ENCODE measurements around the gene SCNN1B.

Gene SCNN1B

GRCh38 chr16:23321206-23321875 lies 19.2 kb downstream of the SCNN1B start:
- DNase-seq: no peak

- no peak for DNase-seq
Observed at GRCh38 chr16:23323224-23324030, 21.3 kb downstream of the SCNN1B start.

DNA sequence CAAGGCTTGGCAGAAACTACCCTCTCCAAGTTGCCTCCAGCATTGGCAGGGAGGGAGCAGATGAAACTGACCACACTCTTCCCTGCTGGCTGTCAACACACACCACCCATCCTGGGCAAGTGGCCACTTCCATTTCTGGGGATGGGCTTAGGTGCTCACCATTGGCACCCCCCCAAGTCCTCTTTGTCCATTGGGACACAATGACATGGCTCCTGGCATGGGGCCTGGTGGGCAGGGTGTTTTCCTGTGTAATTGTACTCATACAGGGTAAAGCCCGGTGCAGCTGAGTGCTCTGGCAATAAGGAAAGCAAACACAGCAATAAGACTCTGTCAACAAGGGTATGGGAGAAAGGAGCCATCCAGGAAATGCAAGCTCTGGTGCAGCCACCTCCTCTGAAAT lies 22.6 kb downstream of the SCNN1B start:
- no peak for DNase-seq

- DNase-seq: no peak
Observed at GRCh38 chr16:23327836-23328235, 25.7 kb downstream of the SCNN1B start.

DNA sequence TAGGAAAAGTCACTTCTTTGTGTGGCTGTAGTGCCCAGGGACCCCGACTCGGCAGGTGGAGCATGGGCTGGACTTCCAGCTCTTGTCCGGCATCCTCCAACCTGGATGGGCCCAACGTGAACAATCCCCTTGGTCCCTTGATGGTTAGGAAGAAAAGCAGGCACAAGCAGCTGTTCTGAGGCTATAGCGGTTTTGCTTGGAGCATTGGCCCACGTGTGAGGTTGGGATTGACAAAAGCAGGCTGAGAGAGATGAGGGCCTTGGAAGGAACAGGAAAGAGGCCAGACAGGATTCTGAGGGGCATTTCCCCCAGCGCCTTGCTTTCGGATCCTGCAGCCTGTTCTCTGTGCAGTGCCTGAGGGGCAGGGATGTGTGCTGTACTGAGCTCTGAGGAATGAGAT lies 28.1 kb downstream of the SCNN1B start:
- DNase-seq: no peak

- no peak for DNase-seq
Observed at GRCh38 chr16:23330583-23331249, 28.6 kb downstream of the SCNN1B start.

GRCh38 chr16:23333034-23333579 lies 31.0 kb downstream of the SCNN1B start:
- no peak for DNase-seq

DNA sequence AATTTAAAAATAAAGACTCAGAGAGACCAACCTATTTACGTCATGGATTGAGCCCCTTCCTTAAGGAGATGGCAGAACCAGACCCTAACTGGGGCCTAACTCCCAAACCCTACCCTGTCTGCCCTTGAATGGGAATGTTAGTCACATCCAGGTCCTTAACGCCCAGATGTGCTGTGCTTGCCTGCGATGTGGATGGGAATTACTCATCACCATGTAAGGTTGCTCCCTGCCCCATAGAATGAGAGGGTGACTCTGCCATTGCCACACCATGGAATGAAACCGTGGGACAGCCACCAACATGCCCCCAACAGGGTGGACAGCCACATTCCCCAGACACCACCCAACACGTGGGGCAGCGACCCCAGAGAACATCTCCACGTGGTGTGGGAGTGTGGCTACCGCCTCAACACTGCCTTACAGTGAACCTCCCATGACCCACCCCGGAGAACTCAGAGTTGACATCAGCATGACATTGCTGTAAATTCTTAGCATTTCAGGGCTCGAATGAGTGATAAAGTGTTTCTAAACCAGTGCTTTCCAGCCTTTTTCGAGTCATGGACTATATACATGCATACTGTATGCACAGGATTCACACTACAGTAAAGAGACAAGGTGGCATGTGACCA lies 31.8 kb downstream of the SCNN1B start:
- DNase-seq: no peak

GRCh38 chr16:23334457-23334853 lies 32.4 kb downstream of the SCNN1B start:
- DNase-seq: no peak

DNA sequence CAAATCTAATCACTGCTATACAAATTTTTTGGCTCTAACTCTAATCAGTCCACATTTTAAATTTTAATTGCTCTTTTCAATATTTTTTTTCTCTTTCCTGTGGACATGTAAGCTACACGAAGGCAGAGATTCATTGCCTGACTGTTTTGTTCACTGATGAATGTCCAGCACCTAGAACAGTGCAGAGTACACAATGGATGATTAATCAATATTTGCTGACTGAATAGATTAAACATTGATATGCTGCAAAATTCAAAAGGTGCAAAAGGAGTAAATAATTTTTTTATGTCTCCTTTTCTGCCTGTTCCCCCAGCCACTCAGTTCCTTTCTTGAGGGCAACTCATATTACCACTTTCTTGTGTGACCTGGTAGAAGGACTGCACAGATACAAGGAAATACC lies 32.8 kb downstream of the SCNN1B start:
- DNase-seq: no peak

GRCh38 chr16:23337836-23338550 lies 35.9 kb downstream of the SCNN1B start:
- DNase-seq: no peak

- no peak for DNase-seq
Observed at GRCh38 chr16:23339787-23340186, 37.7 kb downstream of the SCNN1B start.

- no peak for DNase-seq
Observed at GRCh38 chr16:23342083-23342640, 40.1 kb downstream of the SCNN1B start.

DNA sequence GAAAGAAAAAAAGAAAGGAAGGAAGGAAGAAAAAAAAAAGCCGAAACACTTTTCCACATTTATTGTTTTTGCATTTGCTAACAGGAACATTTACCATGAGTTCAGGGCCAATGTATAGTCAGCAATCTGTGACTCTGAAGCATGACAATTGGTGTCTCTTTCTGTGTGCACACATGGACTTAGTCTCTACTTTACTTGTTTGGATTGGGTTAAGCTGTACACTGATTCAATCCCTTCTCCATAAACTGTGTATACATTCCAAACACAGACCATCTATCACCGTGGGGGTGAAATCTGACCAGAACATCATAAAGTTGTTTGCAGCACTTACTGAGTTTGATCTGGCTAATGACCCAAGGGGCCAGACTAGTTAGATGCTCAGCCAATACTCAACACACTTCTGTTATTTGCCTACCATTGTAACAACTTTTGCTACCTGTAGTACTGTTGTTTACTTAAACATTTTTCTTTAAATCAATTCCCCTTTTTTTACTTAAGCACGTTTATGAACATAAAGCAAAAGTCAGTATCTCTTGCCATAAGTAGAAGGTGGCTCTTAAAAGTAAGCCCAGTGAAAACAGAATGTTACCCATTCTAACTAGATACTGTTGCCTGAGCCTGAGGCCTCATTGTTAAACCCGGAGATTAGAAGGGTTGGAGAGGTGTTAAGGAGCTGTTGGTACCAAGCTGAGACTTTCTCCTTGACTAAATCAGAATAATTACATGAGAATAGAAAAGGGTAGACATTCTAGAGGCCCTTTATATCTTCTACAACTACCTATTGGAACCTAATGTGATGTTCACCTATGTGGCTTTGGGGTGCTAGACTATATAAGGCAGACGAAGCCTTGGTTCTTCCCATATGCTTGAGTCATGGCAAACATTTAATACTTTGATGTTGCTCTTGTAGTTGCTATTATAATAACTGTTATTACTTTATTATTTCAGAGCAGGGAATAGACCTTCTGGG lies 41.8 kb downstream of the SCNN1B start:
- DNase-seq: no peak

DNA sequence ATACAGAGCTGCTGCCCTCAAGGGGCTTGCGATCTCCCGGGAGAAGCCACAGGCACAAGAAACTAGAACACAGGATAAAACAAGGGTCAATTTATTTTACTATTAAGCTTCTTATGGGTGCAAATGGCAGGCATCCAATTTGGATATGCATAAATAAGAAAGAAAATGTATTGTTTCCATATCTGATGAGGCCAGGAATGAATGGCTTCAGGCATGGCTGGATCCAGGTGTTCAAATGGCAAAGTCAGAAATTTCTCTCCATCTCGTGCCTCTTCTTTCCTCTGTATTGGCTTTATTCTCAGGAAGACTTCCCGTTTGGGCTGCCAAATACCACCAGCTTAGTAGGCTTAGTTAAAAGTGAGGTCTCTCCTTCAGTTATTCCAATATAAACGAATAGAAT lies 43.1 kb downstream of the SCNN1B start:
- no peak for DNase-seq

DNA sequence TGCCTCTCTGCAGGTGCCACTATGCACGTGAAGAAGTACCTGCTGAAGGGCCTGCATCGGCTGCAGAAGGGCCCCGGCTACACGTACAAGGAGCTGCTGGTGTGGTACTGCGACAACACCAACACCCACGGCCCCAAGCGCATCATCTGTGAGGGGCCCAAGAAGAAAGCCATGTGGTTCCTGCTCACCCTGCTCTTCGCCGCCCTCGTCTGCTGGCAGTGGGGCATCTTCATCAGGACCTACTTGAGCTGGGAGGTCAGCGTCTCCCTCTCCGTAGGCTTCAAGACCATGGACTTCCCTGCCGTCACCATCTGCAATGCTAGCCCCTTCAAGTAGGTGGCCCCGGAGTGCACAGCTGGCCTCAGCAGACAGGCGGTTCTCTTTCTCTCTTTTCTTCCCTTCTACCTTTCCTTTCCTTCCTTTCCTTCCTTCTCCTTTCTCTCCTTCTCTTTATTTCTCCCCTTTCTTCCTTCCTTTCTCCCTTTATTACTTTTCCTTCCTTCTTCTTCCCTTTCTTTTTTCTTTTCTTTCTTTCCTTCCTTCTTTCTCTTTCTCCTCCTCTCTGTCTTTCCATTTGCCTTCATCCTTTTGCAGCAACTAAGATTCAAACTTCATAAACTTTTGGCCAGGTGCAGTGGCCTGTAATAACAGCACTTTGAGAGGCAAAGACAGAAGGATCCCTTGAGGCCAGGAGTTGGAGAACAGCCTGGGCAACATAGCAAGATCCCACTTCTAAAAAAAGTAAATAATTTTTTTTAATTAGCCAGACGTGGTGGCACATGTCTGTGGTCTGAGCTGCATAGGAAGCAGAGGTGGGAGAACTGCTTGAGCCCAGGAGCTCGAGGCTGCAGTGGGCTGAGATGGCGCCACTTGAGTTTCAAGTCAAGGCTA lies 46.7 kb downstream of the SCNN1B start:
- DNase-seq: no peak

DNA sequence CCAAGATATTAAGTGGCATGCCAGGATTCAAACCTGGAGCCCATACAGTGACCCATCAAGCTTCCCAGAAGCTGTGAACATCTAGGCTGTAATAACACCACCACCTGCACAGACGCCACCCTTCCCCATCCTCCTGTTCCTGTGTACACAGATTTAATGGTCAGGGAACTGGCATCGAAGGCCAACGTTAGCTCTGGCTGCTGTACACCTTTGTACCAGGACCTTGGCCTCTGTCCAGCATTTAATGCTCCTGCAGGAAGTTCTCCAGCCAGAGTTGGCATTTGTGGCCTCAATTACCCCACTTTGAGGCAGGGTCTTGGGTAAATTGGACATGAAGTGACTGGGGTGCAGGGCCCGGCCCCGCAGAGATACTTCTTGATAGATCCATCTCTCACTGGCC lies 49.3 kb downstream of the SCNN1B start:
- DNase-seq: no peak

DNA sequence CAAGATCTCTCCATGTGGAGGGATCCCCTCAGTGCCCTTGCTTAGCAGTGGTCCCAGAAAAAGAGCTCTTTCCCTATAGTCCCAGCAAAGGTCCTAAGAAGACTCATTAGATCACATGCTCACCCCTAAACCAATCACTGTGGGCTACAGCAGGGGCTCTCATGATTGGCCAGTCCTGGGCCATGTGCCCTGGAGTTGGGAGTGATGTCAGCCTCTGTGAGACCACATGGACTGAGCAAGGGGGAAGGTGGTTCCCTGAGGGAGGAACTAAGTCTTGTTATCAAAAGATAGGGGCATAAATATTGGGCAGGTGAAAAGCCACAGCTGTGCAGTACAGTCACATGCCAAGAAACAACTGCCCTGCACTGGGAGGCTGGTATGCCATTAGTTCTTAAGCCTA lies 51.3 kb downstream of the SCNN1B start:
- no peak for DNase-seq

GRCh38 chr16:23354246-23354645 lies 52.1 kb downstream of the SCNN1B start:
- DNase-seq: no peak

DNA sequence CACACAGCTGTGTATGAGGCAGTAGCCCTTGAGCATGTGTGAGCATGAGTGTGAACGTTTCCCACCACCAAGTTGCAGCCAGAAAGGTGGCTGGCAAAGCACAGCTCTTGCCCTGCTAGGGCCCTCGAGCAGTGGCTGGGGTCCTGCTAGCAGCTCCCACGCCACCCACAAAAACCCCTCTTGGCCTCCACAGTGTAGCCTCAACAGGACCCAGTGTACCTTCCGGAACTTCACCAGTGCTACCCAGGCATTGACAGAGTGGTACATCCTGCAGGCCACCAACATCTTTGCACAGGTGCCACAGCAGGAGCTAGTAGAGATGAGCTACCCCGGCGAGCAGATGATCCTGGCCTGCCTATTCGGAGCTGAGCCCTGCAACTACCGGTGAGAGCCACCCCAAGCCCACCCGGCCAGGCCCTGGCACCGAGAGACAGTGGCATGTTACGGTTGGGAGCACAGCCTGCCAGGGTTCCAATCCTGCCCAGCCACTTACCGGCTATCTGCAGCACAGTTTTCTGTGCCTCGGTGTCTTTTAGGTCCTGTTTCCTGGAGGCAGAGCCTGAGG lies 53.1 kb downstream of the SCNN1B start:
- DNase-seq: no peak
